HG02763 (cell line): ENCODE results near the gene ATP9B.
A peak's percentile ranks its signal among the peaks of the same experiment; 100 is the strongest.
"Not testable (repeated sequence)": the region's sequence is repeated elsewhere in the genome, so short reads cannot be mapped to it uniquely, and the experiment has no call there.

ENCODE experiments used
- ATAC-seq: cut with Tn5 transposase; IDR thresholded peaks from one replicate; pipeline ENCODE4 v1.9.1; 2021; ENCODE audit warnings: mild to moderate bottlenecking, moderate library complexity; ENCODE audit not compliant: unreplicated experiment

ATP9B gene

DNA sequence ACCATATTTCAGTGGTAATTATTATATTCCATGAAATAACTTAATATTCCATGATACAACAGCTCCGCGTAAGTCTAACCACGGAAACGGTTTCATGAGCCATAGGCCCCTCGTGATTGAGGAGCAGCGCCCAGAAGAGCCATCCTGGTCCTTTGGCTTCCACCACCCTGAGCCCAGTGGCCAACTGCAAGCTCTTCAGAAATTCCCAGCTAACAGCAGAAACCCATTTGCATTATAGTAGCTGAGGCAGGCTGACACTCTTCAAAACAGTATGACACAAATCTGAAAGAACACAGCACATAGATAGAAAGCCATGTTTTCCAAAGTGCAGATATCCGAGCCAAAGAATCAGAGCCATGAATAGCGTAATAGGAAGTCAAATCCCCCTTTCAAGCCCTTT, 205.6 kb downstream of the ATP9B start:
- no peak for ATAC-seq

DNA sequence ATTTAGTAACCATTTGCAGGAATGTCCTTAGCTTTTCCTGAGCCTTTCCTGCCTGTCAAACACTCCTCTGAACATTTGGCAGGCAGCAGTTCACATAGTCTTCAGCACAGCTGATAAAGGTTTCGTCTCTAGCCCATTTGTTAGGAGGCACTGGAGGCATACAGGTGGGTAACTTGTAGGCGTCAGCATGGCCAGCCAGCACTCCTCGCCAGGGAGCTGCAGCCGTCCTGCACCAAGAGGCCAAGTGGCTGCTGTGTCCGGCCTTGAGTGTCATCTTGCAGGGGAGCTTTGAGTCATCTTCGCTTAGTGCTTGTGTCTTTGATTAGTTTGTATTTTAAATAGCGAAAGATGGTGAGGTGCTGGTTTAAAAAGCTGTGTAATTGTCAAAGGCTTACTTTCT, 206.3 kb downstream of the ATP9B start:
- ATAC-seq: no peak

DNA sequence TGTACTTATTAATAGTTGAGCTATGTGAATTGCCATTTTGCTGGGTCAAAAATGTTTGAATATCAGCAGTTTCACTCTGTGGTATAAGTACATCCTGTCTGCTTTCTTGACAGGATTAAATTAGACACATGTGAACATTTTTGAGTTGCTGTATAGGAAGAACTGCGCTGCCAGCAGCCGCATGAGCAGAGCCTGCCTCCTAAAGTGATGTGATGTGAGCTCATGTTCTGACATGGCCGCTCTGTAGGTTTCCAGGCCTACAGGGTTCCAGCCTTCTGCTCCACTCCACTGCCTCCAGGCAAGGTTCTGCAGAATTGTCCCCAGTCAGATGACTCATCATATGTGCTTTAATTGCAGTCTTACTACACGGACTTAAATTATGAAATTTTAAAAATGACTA, 206.8 kb downstream of the ATP9B start:
- ATAC-seq: peak; percentile 69

DNA sequence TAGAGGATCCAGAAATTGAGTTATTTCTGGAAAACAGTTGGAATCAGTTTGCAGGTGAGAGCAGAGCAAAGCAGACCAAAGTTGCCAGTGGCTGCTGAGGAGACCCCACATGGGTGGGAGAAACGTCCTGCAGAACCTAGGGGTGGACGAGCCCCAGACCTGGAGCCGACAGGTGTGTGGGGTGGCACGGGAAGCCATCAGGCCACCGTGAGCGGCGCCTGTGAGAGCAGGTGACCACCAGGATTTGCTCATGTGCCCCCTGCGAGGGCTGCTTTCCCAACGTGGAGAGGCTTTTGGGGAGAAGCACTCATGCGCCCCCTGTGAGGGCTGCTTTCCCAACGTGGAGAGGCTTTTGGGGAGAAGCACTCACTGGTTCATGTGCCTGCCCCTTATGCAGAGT, 209.7 kb downstream of the ATP9B start:
- no peak for ATAC-seq

DNA sequence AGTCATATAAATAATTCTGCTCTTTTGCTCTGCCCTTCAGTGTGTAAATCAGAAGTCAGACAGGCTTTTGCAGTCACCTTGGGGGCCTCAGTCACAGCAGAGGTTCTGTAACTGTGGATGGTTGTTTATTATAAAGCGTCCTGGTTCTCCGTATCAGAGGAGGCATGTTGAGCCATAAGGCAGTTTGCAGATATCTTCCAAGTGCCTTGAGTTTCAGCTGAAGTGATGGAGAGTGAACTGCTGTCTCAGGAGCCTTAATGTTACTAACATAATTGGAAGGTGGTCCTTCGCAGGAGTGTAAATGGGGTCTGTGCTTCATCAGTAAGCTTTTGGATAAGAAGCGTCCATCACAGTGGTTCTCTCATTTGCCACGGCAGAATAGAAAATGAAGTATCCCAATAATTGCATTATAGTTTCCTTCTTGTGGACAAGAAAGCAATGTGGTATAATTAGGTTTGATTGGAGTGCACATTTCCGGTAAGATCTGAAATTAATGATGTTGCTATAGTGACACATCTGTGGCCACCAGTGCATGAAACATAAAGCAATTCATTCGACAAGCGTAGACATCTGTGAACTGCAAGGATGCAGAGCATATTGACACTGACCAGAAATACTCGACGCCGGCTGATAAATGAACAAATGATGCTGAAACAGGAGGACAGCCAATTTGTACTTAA, 214.1 kb downstream of the ATP9B start:
- no peak for ATAC-seq

DNA sequence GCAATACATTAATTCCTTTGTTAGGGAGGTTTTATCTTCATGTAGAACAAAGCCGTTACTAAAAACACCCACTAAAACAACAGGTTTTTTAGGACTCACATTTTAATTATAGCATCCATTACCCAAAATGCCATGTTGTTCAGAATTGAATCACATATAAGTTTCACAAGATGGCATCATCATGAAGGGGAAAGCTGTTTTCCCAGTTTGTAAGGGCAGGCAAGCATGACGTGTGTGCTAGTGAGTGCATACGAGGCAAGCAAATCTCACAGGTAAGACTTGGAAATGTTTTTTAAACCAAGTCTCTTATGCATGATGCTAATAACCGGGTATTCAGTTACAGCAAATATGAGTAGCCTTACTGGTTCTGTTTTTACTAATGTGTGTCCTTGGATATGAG, 214.7 kb downstream of the ATP9B start:
- ATAC-seq: no peak

DNA sequence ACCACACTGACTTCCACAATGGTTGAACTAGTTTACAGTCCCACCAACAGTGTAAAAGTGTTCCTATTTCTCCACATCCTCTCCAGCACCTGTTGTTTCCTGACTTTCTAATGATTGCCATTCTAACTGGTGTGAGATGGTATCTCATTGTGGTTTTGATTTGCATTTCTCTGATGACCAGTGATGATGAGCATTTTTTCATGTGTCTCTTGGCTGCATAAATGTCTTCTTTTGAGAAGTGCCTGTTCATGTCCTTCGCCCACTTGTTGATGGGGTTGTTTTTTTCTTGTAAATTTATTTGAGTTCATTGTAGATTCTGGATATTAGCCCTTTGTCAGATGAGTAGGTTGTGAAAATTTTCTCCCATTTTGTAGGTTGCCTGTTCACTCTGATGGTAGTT, 216.0 kb downstream of the ATP9B start:
- not testable (repeated sequence) for ATAC-seq

DNA sequence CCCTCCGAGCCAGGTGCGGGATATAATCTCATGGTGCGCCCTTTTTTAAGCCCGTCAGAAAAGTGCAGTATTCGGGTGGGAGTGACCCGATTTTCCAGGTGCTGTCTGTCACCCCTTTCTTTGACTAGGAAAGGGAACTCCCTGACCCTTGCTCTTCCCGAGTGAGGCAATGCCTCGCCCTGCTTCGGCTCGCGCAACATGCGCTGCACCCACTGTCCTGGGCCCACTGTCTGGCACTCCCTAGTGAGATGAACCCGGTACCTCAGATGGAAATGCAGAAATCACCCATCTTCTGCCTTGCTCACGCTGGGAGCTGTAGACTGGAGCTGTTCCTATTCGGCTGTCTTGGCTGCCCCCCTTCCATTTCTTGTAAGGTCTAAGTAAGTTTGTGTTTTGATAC, 221.2 kb downstream of the ATP9B start:
- not testable (repeated sequence) for ATAC-seq

DNA sequence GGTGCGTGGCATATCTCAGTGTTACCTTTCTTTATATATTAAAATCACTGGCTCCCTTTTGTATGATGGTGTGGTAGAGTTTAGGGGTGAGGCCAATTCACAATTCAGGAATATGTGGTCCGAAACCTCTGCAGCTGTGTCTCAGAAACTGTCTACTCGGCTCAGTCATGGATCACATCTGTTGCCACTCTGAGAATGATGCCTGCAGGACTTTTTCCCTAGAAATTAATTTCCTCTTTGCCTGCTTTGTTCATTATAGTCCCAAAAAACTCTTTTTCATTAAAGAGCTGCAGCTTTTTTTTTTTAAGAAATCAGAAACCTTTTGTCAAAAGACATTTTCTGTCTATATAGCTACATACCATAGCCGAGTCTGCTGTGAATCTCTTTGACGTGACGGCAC, 221.7 kb downstream of the ATP9B start:
- no peak for ATAC-seq

DNA sequence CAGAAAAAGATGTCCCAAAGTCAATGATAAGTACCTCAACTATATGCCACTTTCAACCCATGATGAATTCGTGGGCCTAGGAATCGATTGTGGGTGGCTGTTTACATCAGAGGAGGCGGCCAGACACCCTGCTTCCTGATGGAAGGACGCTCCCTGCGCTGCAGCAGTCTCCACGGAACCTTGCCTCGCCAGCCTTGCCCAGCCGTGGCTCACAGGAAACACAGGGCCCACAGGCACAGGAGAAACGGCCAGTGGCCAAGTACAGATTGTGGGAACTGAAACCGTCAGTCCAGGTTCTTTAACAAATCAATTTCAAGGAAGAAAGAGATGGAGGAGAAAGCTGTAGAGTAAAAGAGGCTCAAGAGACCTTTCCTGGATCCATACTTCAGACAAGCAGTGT, 225.0 kb downstream of the ATP9B start:
- no peak for ATAC-seq

DNA sequence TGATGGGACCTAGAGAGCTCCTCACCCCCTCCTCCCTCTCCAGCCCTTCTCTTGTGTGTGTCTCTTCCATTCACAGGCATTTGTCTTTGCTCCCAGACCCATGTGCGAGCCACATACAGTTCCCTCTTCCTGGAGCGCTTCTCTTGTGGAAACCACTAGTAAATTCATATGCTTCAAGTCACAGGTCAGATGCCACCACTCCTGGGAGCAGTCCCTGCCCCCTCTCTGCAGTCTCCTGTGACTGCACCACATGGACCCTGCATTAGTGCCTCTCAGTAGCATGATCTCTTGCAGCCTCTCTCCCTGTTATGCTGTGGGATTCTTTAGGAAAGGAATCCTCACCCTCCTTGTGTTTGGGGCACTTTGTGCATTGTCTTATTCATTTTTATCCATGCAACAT, 230.1 kb downstream of the ATP9B start:
- ATAC-seq: no peak

DNA sequence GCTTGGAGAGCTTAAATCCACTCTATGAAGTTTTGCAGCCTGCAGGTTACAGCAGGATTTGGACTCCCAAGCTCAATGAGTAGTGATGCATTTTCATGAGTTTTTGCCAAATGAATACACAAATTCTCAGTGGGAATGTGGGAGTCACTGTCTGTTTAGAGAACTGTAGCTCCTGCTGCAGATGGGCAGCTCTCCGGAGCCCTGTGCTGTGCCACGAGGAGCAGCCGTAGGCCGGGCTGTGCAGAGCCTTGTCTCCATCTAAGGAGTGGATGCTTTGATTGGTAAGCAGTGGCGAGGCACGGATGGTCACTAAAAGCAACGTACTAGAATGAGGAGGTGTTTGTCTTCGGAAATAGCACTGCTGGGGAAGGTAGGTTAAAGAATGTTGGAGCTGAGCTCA, 230.5 kb downstream of the ATP9B start:
- no peak for ATAC-seq

DNA sequence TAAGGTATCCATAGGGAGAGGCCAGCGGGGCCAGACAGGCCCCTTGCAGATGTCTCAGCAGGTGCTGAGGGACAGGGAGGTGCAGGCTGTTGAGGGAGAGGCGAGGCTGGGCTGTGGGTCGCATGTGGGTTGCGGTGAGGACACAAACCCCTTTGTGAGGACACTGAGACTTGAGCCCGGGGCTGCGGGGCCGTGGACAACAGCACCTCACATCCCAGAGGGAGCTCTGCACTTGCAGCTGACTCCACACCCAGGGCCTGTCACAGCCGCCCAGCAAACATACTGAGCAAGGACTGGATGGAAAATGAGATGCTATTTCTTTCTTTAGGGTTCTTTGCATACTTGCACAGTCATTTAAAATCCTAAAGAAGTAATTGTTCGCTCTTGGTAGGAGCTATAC, 231.2 kb downstream of the ATP9B start:
- ATAC-seq: no peak

DNA sequence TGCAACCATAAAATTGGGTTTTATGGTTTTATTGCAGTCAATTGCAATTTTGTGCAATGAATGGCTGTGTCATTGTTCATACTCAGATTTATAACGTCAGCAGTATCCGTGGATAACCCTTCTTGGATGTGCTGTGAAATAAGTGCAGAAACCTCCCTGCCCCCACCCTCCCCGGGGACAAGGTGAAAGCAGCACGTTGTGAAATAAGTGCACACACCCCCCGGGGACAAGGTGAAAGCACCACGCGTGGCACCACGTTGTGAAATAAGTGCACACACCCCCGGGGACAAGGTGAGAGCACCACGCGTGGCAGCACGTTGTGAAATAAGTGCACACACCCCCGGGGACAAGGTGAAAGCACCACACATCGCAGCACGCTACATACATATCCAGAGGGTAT, 232.9 kb downstream of the ATP9B start:
- no peak for ATAC-seq

DNA sequence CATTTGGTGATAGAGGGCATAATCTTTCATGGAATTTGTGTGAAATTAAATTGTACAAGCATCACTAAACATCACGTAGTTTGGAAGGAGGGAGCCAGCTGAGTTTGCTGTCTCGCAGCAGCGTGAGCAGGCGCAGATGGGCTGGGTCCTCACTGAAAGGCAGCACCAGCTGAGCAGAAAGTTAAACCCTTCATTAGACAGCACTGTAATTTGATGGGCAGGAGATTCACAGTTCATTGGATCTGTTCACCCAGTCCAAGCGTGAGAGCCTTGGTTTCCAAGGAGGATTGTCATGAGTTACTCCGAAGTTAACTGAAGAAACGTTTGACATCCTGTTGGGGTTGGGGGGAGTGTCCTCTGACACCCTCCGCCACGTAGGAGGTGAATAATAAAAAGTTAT, 236.7 kb downstream of the ATP9B start:
- ATAC-seq: no peak

DNA sequence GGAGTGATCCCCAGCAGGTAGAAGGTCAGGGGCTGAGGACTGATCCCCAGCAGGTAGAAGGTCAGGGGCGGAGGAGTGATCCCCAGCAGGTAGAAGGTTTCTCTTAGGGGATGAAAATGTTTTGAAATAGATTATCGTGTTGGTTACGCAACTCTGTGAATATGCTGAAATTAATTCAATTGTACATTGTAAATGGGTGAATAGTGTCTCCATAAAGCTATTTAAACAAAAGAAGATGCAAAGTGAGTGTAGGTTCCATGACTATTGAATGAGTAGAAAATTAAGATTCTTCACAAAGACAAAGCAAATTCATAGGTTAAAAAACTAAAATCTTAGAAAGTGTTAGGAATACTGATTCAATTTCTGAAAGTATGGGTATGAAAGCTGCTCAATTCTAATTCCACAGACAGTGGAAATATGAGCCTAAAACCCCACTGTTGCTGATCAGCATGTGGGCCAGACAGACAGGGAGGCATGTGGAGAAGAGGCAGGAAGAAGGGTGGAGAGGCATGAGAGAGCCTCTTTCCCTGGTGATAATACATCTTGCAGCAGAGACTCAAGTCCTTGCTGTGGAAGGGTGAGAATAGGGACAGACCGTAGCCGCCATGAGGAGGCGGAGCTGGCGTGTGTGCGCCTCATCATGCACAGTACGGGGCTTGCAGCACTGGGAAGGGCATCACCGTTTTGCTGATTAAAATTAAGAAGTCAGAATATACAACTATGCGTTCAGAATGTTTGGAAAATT, 240.6 kb downstream of the ATP9B start:
- ATAC-seq: no peak

DNA sequence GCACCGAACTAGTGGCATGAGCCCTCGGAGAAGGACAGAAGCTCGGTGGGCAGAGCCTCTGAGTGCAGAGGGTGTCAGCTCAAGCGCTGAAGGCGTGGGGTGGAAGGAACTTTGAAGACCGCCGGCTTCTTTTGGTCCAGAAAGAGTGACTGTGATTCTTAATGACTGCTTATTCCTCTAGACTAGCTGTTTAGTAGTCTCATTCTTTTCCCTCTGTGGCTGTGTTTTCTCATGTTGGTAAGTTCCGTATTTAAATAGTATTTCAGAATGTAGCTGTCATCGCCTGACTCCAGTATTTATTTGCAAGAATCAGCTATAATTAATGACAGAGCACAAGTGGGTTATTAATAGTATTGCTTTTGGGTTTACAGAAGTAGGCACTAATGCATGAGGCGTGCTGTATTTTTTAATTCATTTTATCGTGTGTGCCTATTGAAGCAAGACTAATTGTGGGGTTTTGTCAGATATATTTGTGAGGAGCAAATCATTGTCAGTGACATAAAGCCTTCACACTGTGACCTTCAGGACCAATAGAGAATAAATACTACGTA, 245.7 kb downstream of the ATP9B start:
- no peak for ATAC-seq

DNA sequence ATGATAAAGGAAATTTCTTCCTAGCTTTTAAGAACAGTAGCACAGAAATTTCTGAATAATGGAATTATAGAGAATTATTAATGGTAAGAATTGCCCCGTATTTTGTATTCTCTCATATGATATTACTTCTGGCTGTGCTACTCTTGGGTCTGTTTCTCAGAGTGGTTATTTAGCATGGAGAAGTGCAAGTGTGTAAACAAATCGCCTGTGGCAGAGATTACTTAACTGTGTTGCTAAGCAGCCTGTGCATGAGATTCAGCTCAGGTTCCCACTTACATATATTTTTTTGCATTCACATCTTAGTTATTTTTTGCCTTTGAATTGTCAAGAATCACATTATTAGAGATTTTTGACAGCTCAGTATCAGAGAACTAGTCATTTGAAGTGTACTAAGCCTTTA, 246.4 kb downstream of the ATP9B start:
- no peak for ATAC-seq

DNA sequence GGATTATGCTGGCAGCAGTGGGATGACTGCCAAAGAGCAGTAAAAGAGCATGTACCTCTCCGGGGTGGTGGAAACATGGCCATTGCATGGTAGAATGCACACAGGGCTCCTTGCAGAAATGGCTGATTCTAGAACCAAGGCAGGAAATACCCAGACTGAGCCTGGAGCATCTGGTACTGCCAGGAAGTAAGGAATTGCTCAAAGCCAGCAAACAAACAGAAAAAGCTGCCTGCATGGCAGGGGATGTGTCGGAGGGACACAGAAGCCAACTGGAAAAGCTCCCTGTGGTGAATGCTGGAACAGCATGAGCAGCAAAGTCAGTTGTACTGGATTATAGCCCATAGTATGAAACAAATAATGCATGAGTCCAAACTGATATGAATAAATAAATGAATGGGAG, 248.5 kb downstream of the ATP9B start:
- no peak for ATAC-seq

DNA sequence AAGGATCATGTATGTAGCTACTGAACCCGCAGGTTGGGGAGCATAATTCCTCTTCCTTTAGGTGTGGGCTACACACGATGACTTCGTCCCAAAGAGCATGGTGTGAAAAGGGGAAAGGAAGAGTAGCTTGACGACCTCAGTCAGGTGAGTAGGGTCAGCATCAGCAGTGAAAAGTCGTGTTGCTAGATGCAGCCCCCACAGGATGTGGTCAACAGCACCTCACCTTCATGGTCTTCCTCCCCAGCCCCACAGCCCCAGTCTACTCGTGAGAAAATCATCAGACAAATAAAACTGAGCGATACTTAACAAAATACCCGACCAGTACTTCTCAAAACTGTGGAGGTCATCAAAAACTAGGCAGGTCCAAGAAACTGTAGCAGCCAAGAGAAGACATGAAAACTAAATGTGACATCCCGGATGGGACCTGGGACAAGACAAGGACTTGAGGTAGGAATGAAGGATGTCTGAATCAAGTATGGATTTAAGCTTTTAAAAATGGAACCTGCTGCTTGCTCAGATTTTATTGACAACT, 249.0 kb downstream of the ATP9B start:
- ATAC-seq: no peak

DNA sequence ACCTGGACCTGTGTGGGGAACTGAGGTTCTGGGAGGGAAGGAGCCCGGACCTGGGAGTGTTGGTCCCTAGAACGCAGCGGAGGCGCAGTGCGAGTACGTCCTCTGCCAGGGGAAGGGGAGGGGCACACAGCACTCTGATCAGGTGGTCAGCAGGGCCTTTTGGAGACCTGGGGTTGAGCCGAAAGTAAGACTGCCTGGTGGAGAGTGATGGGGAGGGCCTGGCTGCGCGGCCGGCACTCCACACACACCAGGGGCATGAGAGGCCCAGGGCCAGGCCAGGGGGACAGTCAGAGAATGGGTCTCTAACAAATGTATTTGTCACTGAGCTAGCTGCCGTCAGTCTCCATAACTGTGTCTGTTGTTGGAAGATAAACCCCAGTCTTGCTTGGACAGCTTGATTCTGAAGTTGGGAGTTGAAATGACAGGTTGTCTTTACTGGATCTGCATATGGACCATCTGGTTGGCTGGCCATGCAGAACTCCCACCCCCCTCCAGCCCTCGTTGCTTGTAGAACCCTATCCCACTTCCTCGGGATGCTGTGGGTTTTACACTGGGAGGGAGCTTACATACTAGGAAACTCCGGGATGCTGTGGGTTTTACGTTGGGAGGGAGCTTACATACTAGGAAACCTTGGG, 251.1 kb downstream of the ATP9B start:
- ATAC-seq: no peak
